CD4-positive, CD25-positive, alpha-beta regulatory T cell (primary cell): ENCODE results near the gene KAT6B. TPM values are rescaled to one million over a fixed set of nuclear protein-coding genes. Genes with fewer than 3 reads are reported as not detected.

Experiments used
- ATAC-seq, 2 donors: fragments of 150-1000 bp; cut with Tn5 transposase; one replicate each; pipeline ENCODE4 v1.10.0; 2021; ENCODE audit warnings: low read depth in 2 of 2, moderate number of reproducible peaks in 2 of 2, moderate library complexity in 1 of 2
- DNase-seq, 3 donors: peaks; one replicate each; pipeline versions ENCODE4 v3.0.0 to v3.0.0-alpha.2; 2012 to 2022; ENCODE audit warnings: mixed read lengths in 1 of 3
- H3K27ac ChIP-seq: one replicate; pipeline ENCODE4 v1.7.0; 2013; ENCODE audit warnings: mild to moderate bottlenecking, low read length; ENCODE audit not compliant: insufficient read depth, poor library complexity, severe bottlenecking
- H3K27me3 ChIP-seq: one replicate; pipeline ENCODE4 v1.7.0; 2013; ENCODE audit warnings: low read length; ENCODE audit not compliant: control insufficient read depth, insufficient read depth
- H3K36me3 ChIP-seq: one replicate; pipeline ENCODE4 v1.7.0; 2013; ENCODE audit warnings: mild to moderate bottlenecking, low read length, moderate library complexity; ENCODE audit not compliant: control insufficient read depth, insufficient read depth
- H3K4me1 ChIP-seq: 2 replicates; pipeline ENCODE4 v1.7.0; 2013; ENCODE audit warnings: mild to moderate bottlenecking, low read length; ENCODE audit not compliant: insufficient read depth, control insufficient read depth, poor library complexity, severe bottlenecking
- H3K4me3 ChIP-seq: one replicate; pipeline ENCODE4 v1.7.0; 2013; ENCODE audit warnings: low read depth, mild to moderate bottlenecking, low read length, moderate library complexity
- H3K9me3 ChIP-seq, 2 experiments: 1 replicate in 1 of 2; 2 replicates in 1 of 2; pipeline ENCODE4 v1.7.0; 2013; ENCODE audit warnings: low read length in 2 of 2, mild to moderate bottlenecking in 1 of 2, moderate library complexity in 1 of 2; ENCODE audit not compliant: control insufficient read depth in 2 of 2
- H3K27ac Mint-ChIP-seq, 3 donors: one replicate each; pipeline ENCODE4 v1.8.0; 2020 to 2022; ENCODE audit warnings: mild to moderate bottlenecking in 3 of 3, mixed read lengths in 3 of 3, moderate library complexity in 2 of 3
- H3K27me3 Mint-ChIP-seq: one replicate; pipeline ENCODE4 v1.8.0; 2022; ENCODE audit warnings: mild to moderate bottlenecking, mixed read lengths
- H3K36me3 Mint-ChIP-seq: one replicate; pipeline ENCODE4 v1.8.0; 2020; ENCODE audit warnings: mixed read lengths
- H3K4me1 Mint-ChIP-seq, 4 donors: one replicate each; pipeline ENCODE4 v1.8.0; 2020 to 2022; ENCODE audit warnings: mixed read lengths in 4 of 4, mild to moderate bottlenecking in 1 of 4
- H3K4me3 Mint-ChIP-seq, 4 donors: one replicate each; pipeline ENCODE4 v1.8.0; 2020 to 2022; ENCODE audit warnings: mild to moderate bottlenecking in 4 of 4, mixed read lengths in 4 of 4, moderate library complexity in 3 of 4
- H3K9me3 Mint-ChIP-seq, 7 donors: one replicate each; pipeline ENCODE4 v1.8.0; 2020 to 2022; ENCODE audit warnings: mixed read lengths in 7 of 7, mild to moderate bottlenecking in 3 of 7, moderate library complexity in 2 of 7
- polyA plus RNA-seq, 4 donors: library from polyadenylated mRNA; unstranded; fragments of 300-500 nt; fragmentation: Illumina TruSeq; gene quantifications; one replicate each; pipeline ENCODE4 v1.2.3, GENCODE V29; 2021
- total RNA-seq: library from RNA; stranded (reverse); gene quantifications from one replicate; pipeline ENCODE4 v1.2.3, GENCODE V29; 2022

KAT6B gene
- total and polyA plus RNA-seq, 5 donors from 2014 or later: 14.5 to 67.1 (median 16.6) TPM

DNA sequence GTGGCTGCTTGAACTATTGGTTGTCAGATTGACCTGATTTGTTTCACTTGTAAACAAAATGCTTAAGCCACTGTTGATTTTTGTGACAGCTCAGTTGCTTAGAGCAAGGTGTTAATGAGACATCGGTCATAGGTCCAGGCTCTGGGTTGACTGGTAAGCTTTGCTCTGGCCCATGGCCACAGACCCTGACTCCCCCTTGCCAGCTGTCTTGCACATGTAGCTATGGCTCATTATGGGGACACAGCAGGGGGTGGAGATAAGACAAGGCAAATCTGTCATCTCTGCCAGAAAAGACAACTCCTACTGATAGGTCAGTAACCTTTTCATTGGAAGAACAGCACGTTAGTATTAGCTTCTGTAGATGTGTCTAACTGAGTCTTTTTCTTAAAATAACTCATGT lies 95.3 kb downstream of the KAT6B start:
- Mint-ChIP-seq H3K9me3 (peaks cover 0 to 12% (median 5%) of the 10 kb centered on the region in 7 donors), H3K27ac (peak overlapping the region in 2 of 3 donors; percentile 4 to 23), H3K4me3 (no peak overlapping the region), H3K4me1 (peaks cover 38 to 58% (median 39%) of the 10 kb centered on the region in 4 donors), H3K36me3 (peaks cover 13% of the 10 kb centered on the region), H3K27me3 (no peaks in the 10 kb centered on the region)
- DNase-seq (no peak), ATAC-seq (no peak)
- Histone ChIP-seq H3K4me1 (no peaks in the 10 kb centered on the region), H3K9me3 (peaks cover 4 to 12% of the 10 kb centered on the region in 2 experiments), H3K4me3 (no peak overlapping the region), H3K36me3 (peaks cover 6% of the 10 kb centered on the region), H3K27me3 (no peaks in the 10 kb centered on the region), H3K27ac (no peak overlapping the region)

DNA sequence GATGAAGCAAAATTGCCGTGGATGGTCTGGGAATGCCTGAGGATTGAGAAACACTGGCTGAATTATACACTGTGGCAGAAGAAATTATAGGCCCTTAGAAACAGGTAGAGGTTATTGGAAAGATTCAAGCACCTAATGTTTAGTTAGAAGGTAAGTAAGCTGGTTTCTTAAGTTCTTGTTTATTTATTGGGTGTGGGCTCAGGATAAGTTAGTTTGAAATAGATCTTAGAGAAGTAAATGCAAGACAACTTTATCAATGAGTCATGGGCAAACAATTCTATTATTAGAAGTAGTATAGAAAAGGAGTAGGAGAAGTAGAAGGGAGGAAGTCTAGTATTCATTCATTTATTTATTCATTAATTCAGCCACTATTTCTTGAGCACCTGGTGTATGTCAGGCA lies 96.5 kb downstream of the KAT6B start:
- H3K4me3 Mint-ChIP-seq: no peak overlapping the region
- no peaks in the 10 kb centered on the region for H3K4me1 ChIP-seq
- peaks cover 34 to 64% (median 43%) of the 10 kb centered on the region in 4 donors for H3K4me1 Mint-ChIP-seq
- peaks cover 6% of the 10 kb centered on the region for H3K36me3 ChIP-seq
- no peak overlapping the region for H3K27ac ChIP-seq
- H3K27ac Mint-ChIP-seq: peak overlapping the region in 1 of 3 donors; percentile 4
- H3K36me3 Mint-ChIP-seq: peaks cover 17% of the 10 kb centered on the region
- no peak overlapping the region for H3K4me3 ChIP-seq
- peaks cover 4 to 12% of the 10 kb centered on the region in 2 experiments for H3K9me3 ChIP-seq
- H3K27me3 Mint-ChIP-seq: no peaks in the 10 kb centered on the region
- ATAC-seq: no peak
- DNase-seq: no peak
- H3K9me3 Mint-ChIP-seq: peaks cover 0 to 12% (median 3%) of the 10 kb centered on the region in 7 donors
- H3K27me3 ChIP-seq: no peaks in the 10 kb centered on the region

DNA sequence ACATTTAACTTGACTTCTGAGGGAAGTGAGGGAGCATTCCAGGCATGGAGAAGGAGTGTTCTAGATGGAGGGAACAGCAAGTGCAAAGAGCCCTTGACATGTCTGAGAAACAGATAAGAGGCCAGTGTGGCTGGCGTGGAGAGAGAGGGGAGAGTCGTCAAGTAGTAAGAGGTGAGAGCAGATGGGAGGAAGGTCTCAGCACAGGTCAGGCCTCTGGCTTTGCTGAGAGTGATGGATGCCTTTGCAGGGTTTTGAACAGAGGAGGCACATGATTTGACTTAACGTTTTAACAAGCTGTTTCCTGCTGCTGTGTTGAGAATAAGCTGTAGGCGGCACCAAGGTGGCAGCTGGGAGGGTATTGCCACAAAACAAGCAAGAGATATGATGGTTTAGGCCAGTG lies 97.2 kb downstream of the KAT6B start:
- H3K36me3 Mint-ChIP-seq: peaks cover 17% of the 10 kb centered on the region
- H3K36me3 ChIP-seq: peaks cover 6% of the 10 kb centered on the region
- DNase-seq: peak in 1 of 3 donors; percentile 55
- H3K4me3 ChIP-seq: no peak overlapping the region
- H3K4me1 ChIP-seq: no peaks in the 10 kb centered on the region
- ATAC-seq: peak; percentile 37 to 38
- H3K9me3 ChIP-seq: peaks cover 4 to 12% of the 10 kb centered on the region in 2 experiments
- peak overlapping the region in 2 of 3 donors; percentile 4 to 60 for H3K27ac Mint-ChIP-seq
- H3K27me3 ChIP-seq: no peaks in the 10 kb centered on the region
- no peaks in the 10 kb centered on the region for H3K27me3 Mint-ChIP-seq
- peak overlapping the region in 1 of 4 donors; percentile 3 for H3K4me3 Mint-ChIP-seq
- peaks cover 0 to 10% (median 1%) of the 10 kb centered on the region in 7 donors for H3K9me3 Mint-ChIP-seq
- H3K4me1 Mint-ChIP-seq: peaks cover 34 to 67% (median 45%) of the 10 kb centered on the region in 4 donors
- no peak overlapping the region for H3K27ac ChIP-seq

DNA sequence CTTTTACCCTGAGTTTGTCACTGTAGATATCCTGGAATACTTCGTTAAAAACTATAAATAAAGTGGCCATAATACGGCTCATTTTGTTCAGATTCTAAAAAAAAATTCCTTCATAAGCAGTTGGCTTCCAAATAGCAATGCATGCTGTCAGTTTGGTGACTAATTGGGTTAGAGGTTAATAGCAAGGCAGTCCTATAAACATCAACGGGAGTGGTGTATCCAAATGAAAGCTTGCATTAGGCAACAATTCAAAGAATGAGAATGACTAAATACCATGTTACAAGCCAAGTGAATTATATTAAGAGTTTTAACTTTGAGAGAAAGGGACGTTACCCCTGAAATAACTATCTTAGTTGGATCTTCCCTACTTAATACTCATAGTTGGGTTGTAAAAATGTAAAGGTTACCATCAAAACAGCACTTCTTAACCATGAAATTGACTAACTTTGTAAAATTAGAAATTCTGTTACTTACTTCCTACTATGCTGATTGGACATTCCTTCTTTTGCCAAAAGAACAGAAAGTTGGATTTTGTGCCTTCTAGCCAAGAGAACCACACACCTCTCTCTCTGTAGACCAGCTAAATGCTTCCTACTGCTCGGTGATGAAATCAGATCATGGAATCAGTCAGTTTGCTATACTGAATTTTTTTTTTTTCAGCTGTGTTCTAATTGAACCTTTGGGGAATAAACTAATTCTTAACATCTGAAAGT lies 98.0 kb downstream of the KAT6B start:
- H3K36me3 ChIP-seq: peaks cover 5% of the 10 kb centered on the region
- no peaks in the 10 kb centered on the region for H3K27me3 Mint-ChIP-seq
- DNase-seq (no peak), ATAC-seq (no peak)
- H3K4me3 Mint-ChIP-seq: no peak overlapping the region
- H3K4me3 ChIP-seq: no peak overlapping the region
- H3K9me3 Mint-ChIP-seq: peaks cover 0 to 10% (median 1%) of the 10 kb centered on the region in 7 donors
- H3K27ac ChIP-seq: no peak overlapping the region
- H3K4me1 Mint-ChIP-seq: peaks cover 34 to 67% (median 47%) of the 10 kb centered on the region in 4 donors
- peaks cover 4 to 9% of the 10 kb centered on the region in 2 experiments for H3K9me3 ChIP-seq
- peaks cover 17% of the 10 kb centered on the region for H3K36me3 Mint-ChIP-seq
- no peaks in the 10 kb centered on the region for H3K4me1 ChIP-seq
- H3K27ac Mint-ChIP-seq: no peak overlapping the region
- no peaks in the 10 kb centered on the region for H3K27me3 ChIP-seq

GRCh38 chr10:74925291-74925690 lies 98.9 kb downstream of the KAT6B start:
- H3K9me3 Mint-ChIP-seq: peaks cover 0 to 3% (median 0%) of the 10 kb centered on the region in 7 donors
- no peak for ATAC-seq

DNA sequence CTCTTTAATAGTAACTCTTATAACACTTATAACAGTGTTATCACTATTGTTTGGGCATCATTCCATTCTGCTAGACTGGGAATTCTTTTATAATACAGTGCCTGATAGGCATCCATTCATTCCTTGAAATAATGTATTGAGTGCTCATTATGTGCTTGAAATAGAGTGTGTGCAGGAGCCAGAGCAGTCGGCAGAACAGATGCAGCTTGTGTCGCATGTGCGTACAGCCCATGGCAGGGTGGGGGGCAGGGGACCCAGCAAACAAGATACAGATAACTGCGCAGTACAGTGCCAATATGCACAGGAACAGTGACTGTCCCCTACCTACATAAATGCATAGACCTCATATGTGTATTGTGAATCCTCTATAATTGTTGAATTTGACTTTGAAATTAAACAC lies 99.3 kb downstream of the KAT6B start:
- no peaks in the 10 kb centered on the region for H3K27me3 ChIP-seq
- H3K36me3 ChIP-seq: no peaks in the 10 kb centered on the region
- no peak overlapping the region for H3K4me3 ChIP-seq
- Mint-ChIP-seq H3K27ac (no peak overlapping the region), H3K4me1 (peaks cover 23 to 58% (median 42%) of the 10 kb centered on the region in 4 donors), H3K27me3 (no peaks in the 10 kb centered on the region), H3K9me3 (peaks cover 0 to under 1% (median 0%) of the 10 kb centered on the region in 7 donors), H3K4me3 (no peak overlapping the region), H3K36me3 (peaks cover 6% of the 10 kb centered on the region)
- no peak overlapping the region for H3K27ac ChIP-seq
- ATAC-seq (no peak), DNase-seq (no peak)
- H3K9me3 ChIP-seq: no peaks in the 10 kb centered on the region
- no peaks in the 10 kb centered on the region for H3K4me1 ChIP-seq

More at GRCh38 chr10:74925291-74925690, 98.9 kb downstream of the KAT6B start:
- H3K27ac ChIP-seq: no peak overlapping the region
- no peak for DNase-seq
- peaks cover 8% of the 10 kb centered on the region for H3K36me3 Mint-ChIP-seq
- H3K4me3 Mint-ChIP-seq: no peak overlapping the region
- no peaks in the 10 kb centered on the region for H3K27me3 ChIP-seq
- no peak overlapping the region for H3K4me3 ChIP-seq
- no peaks in the 10 kb centered on the region for H3K4me1 ChIP-seq
- no peaks in the 10 kb centered on the region for H3K27me3 Mint-ChIP-seq
- H3K36me3 ChIP-seq: no peaks in the 10 kb centered on the region
- H3K4me1 Mint-ChIP-seq: peaks cover 27 to 61% (median 43%) of the 10 kb centered on the region in 4 donors
- H3K9me3 ChIP-seq: no peaks in the 10 kb centered on the region
- no peak overlapping the region for H3K27ac Mint-ChIP-seq

DNA sequence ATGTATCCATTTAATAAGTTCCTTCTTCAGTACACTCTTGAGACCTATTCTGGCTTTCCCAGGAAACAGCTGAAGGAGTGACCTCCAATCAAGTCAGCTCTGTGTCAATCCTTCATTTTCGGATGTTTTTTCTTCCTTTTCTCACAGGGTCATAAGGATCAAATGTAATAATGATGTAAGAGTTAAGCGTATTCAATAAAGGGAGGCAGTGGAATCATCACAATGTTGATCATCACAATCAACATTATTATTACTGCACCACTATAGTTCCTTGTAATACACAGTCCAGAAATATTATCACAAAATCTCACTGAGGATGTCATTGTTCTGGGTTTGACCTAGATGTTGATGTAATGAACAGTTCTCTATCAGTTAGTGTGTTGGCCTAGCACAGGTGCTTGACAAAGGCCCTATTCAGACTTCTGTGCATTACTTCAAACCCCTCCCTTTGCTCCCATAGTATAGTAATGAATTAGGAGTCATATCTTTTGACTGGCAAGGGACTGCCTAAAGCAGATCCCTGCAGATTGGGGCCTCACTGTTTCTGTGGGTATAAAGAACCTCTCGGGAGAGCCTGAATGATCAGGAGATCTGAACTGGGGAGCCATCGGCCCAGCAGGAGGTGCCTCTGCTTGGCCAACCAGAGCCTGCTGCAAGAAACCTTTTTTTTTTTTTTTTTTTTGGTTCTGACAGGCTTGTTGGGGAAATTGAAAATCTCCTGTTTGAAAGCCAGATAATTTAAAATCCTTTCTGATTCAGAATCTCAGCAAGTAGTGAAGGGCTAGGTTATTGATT lies 100.6 kb downstream of the KAT6B start:
- Histone ChIP-seq H3K36me3 (no peaks in the 10 kb centered on the region), H3K27me3 (no peaks in the 10 kb centered on the region), H3K4me3 (no peak overlapping the region), H3K4me1 (no peaks in the 10 kb centered on the region), H3K27ac (no peak overlapping the region), H3K9me3 (no peaks in the 10 kb centered on the region)
- no peak overlapping the region for H3K4me3 Mint-ChIP-seq
- peaks cover 22 to 58% (median 42%) of the 10 kb centered on the region in 4 donors for H3K4me1 Mint-ChIP-seq
- peak overlapping the region in 1 of 3 donors; percentile 9 for H3K27ac Mint-ChIP-seq
- ATAC-seq: no peak
- H3K9me3 Mint-ChIP-seq: no peaks in the 10 kb centered on the region
- no peak for DNase-seq
- H3K27me3 Mint-ChIP-seq: no peaks in the 10 kb centered on the region
- peaks cover 6% of the 10 kb centered on the region for H3K36me3 Mint-ChIP-seq
